C4-2B (cell line): ENCODE results near the gene GPR32.
"Not testable (repeated sequence)": the region's sequence is repeated elsewhere in the genome, so short reads cannot be mapped to it uniquely, and the experiment has no call there.

Experiments used
- H3K27ac ChIP-seq: fragments of 450-650 bp; 2 replicates; pipeline ENCODE4 v1.5.1; 2017
- CTCF ChIP-seq: fragments of 450-650 bp; conservative IDR thresholded peaks from 2 replicates; pipeline ENCODE4 v1.5.1; 2017; ENCODE audit warnings: mild to moderate bottlenecking
- ZFX ChIP-seq: fragments of 450-650 bp; IDR thresholded peaks from 2 replicates; pipeline ENCODE4 v1.6.1; 2017

GPR32 gene

GRCh38 chr19:50739914-50740426 lies 30.3 kb upstream of the GPR32 start:
- TF ChIP-seq CTCF: no peak
- TF ChIP-seq ZFX: no peak
- no peak overlapping the region for H3K27ac ChIP-seq

GRCh38 chr19:50741179-50741933 lies 28.9 kb upstream of the GPR32 start:
- no peak overlapping the region for H3K27ac ChIP-seq
- no peak for TF ChIP-seq ZFX
- TF ChIP-seq CTCF: no peak

GRCh38 chr19:50743537-50743936 lies 26.7 kb upstream of the GPR32 start:
- H3K27ac ChIP-seq: no peak overlapping the region
- TF ChIP-seq ZFX (no peak), CTCF (no peak)

- TF ChIP-seq ZFX (no peak), CTCF (no peak)
Observed at GRCh38 chr19:50745221-50745620, 25.0 kb upstream of the GPR32 start.

GRCh38 chr19:50747141-50747540 lies 23.1 kb upstream of the GPR32 start:
- not testable (repeated sequence) for H3K27ac ChIP-seq

More at GRCh38 chr19:50745221-50745620, 25.0 kb upstream of the GPR32 start:
- no peak overlapping the region for H3K27ac ChIP-seq

GRCh38 chr19:50749490-50749889 lies 20.8 kb upstream of the GPR32 start:
- no peak overlapping the region for H3K27ac ChIP-seq
- TF ChIP-seq CTCF (no peak), ZFX (no peak)

- no peak overlapping the region for H3K27ac ChIP-seq
Observed at GRCh38 chr19:50750010-50750409, 20.3 kb upstream of the GPR32 start.

More at GRCh38 chr19:50750010-50750409, 20.3 kb upstream of the GPR32 start:
- no peak for TF ChIP-seq ZFX
- TF ChIP-seq CTCF: no peak
